ENCODE measurements around the gene FLNB. TPM values are rescaled to one million over a fixed set of nuclear protein-coding genes. Genes with fewer than 3 reads are reported as not detected.

Gene FLNB
- total RNA-seq, 2 experiments from 2014 or later: 26.3 to 28.4 TPM

DNA sequence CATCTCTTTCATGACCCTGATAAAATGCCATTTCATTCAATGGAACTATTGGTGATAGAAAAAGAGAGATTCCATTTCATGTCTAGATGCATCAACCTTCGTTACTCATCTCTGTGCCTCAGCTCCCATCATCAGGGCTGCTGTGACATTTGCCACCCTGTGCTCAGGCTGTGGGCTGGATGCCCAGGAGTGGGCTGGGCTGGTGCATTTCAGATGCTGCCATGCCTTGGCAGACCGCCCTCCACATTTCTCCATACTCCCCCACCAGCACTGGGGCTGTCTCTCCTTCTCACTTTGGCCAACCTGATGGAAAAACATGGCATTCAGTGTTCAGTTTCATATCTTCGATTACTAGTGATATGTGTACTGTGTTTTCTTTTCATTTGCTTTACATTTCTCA, 143.4 kb downstream of the FLNB start:
- no peak for ATAC-seq
- POLR2A ChIA-PET: no interaction called here
- TF ChIP-seq, protein P1, sequence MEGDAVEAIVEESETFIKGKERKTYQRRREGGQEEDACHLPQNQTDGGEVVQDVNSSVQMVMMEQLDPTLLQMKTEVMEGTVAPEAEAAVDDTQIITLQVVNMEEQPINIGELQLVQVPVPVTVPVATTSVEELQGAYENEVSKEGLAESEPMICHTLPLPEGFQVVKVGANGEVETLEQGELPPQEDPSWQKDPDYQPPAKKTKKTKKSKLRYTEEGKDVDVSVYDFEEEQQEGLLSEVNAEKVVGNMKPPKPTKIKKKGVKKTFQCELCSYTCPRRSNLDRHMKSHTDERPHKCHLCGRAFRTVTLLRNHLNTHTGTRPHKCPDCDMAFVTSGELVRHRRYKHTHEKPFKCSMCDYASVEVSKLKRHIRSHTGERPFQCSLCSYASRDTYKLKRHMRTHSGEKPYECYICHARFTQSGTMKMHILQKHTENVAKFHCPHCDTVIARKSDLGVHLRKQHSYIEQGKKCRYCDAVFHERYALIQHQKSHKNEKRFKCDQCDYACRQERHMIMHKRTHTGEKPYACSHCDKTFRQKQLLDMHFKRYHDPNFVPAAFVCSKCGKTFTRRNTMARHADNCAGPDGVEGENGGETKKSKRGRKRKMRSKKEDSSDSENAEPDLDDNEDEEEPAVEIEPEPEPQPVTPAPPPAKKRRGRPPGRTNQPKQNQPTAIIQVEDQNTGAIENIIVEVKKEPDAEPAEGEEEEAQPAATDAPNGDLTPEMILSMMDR (IDR thresholded peaks at IDR 0.05): no peak
- DNase-seq: no peak
- intact Hi-C loops (cut with micrococcal nuclease): no loop called here
- no peaks in the 10 kb centered on the region for H3K4me1 Mint-ChIP-seq (ENCODE audit: low read depth)
- H3K36me3 Mint-ChIP-seq (ENCODE audit: low read depth): peaks cover 12% of the 10 kb centered on the region
- no peaks in the 10 kb centered on the region for H3K9me3 Mint-ChIP-seq
- CTCF ChIA-PET: no interaction called here
- H3K27ac Mint-ChIP-seq: no peak overlapping the region
- no peaks in the 10 kb centered on the region for H3K27me3 Mint-ChIP-seq
- H3K4me3 Mint-ChIP-seq: no peak overlapping the region

DNA sequence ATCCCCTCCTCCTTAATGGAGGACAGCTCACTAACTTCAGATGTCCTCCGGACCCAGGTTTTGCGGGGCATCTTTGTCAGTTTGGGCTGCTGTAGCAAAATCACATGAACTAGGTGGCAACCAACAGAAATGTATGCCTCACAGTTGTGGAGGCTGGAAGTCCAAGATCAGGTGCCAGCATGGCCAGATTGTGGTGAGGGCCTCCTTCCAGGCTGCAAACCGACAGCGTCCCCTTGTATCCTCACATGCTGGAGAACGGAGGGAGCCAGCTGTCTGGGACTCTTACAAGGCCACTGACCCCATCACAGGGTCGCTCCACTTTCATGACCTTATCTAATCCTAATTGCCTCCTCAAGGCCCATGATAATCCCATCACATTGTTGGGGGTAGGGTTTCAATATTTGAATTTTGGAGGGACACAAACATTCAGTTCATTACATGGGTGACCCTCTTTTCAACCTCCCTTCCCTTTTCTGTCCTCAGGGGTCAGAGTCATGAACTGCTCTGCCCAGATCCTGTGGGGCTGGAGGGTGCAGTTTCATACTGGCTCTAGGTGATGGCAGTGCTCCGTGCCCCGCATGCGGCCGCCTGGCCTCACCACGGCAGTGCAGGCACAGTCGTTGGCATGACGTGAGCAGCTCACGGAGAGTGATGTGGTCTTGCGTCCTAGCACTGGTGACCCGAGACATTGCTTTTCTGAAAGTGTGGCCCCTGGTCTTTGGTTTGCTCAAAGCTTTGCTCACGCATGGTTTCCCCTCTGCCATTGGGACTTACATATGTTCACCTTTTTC, 144.2 kb downstream of the FLNB start:
- TF ChIP-seq, protein P1 (IDR thresholded peaks at IDR 0.05): no peak
- Mint-ChIP-seq H3K9me3 (no peaks in the 10 kb centered on the region), H3K36me3 (ENCODE audit: low read depth) (peaks cover 12% of the 10 kb centered on the region), H3K4me1 (ENCODE audit: low read depth) (no peaks in the 10 kb centered on the region), H3K27me3 (no peaks in the 10 kb centered on the region), H3K27ac (no peak overlapping the region), H3K4me3 (no peak overlapping the region)
- ATAC-seq: no peak
- POLR2A ChIA-PET: no interaction called here
- intact Hi-C loops (cut with micrococcal nuclease): no loop called here
- DNase-seq: no peak
- CTCF ChIA-PET: no interaction called here

DNA sequence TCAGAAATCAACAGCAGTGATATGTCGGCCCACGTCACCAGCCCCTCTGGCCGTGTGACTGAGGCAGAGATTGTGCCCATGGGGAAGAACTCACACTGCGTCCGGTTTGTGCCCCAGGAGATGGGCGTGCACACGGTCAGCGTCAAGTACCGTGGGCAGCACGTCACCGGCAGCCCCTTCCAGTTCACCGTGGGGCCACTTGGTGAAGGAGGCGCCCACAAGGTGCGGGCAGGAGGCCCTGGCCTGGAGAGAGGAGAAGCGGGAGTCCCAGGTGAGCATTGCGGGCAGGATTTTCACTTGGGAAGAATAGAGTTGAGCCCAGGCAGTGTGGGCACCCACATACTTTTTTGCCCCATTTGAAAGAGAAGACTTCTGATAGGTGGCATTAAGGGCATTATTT, 145.1 kb downstream of the FLNB start:
- ChIA-PET CTCF (interaction anchor here (2.2 kb wide), 1 partner anchor 13 kb away, joined by 6 read pairs; no protein-coding TSS in a partner anchor), POLR2A (interaction anchor here (1.0 kb wide), 1 partner anchor 24 kb away, joined by 3 read pairs; no protein-coding TSS in a partner anchor)
- ATAC-seq: no peak
- TF ChIP-seq, protein P1 (IDR thresholded peaks at IDR 0.05): no peak
- Mint-ChIP-seq H3K27ac (no peak overlapping the region), H3K9me3 (no peaks in the 10 kb centered on the region), H3K4me1 (ENCODE audit: low read depth) (no peaks in the 10 kb centered on the region), H3K36me3 (ENCODE audit: low read depth) (peaks cover 12% of the 10 kb centered on the region), H3K27me3 (no peaks in the 10 kb centered on the region), H3K4me3 (no peak overlapping the region)
- intact Hi-C loops (cut with micrococcal nuclease): no loop called here
- no peak for DNase-seq

DNA sequence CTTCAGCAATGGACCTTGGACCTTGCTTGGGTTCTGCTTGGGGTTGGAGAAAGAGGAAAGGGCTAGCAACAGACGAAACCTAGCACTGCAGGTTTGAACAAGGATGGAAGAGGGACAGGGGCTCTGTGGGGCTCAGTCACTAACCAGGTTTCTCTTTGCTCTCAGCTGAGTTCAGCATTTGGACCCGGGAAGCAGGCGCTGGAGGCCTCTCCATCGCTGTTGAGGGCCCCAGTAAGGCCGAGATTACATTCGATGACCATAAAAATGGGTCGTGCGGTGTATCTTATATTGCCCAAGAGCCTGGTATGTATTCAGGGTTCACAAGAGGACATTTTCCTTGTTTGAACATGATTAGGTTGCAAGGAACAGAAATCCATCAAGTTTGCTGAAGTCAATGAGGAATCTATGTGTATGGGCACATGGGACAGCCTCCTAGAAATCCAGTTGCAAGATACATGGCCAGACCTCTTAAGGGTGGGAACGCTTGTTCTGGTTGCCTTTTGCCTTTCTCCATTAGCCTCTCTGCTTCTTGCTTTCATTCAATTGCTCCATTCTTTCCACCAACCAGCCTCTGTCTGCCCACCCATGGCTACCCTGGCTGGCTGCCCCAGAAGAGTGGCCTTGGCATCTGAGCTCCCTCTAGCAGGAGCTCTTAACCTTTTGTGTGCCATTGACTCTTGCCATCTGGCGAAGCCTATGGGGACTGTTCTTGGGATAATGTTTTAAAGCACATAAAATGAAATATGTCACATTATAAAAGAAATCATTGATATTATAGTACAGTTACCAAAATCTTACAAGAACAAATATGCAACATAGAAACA, 146.6 kb downstream of the FLNB start:
- DNase-seq: no peak
- Mint-ChIP-seq H3K27ac (no peak overlapping the region), H3K4me3 (no peak overlapping the region), H3K36me3 (ENCODE audit: low read depth) (peaks cover 5% of the 10 kb centered on the region), H3K27me3 (no peaks in the 10 kb centered on the region), H3K4me1 (ENCODE audit: low read depth) (no peaks in the 10 kb centered on the region), H3K9me3 (no peaks in the 10 kb centered on the region)
- ChIA-PET CTCF (interaction anchor here (2.2 kb wide), 1 partner anchor 12 kb away, joined by 6 read pairs; no protein-coding TSS in a partner anchor), POLR2A (no interaction called here)
- no peak for ATAC-seq
- TF ChIP-seq, protein P1 (IDR thresholded peaks at IDR 0.05): no peak
- intact Hi-C loops (cut with micrococcal nuclease): no loop called here

DNA sequence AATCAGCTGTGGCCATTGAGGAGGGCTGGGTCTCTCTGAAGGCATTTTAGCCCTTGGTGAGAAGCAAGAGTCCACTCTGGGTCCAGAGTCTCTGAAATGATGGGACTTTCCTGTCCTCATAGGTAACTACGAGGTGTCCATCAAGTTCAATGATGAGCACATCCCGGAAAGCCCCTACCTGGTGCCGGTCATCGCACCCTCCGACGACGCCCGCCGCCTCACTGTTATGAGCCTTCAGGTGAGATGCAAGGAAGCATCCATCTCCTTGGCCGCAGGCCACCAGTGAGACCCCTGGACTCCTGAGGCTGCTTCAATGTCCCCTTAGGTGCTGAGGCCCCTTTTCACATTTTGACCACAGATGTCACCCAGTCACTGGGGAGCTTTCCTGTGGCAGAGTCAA, 147.6 kb downstream of the FLNB start:
- ATAC-seq (no peak), DNase-seq (no peak)
- POLR2A ChIA-PET: no interaction called here
- Mint-ChIP-seq H3K36me3 (ENCODE audit: low read depth) (peaks cover 10% of the 10 kb centered on the region), H3K27ac (no peak overlapping the region), H3K9me3 (no peaks in the 10 kb centered on the region), H3K4me1 (ENCODE audit: low read depth) (no peaks in the 10 kb centered on the region), H3K27me3 (no peaks in the 10 kb centered on the region), H3K4me3 (no peak overlapping the region)
- intact Hi-C loops (cut with micrococcal nuclease): no loop called here
- TF ChIP-seq, protein P1 (IDR thresholded peaks at IDR 0.05): no peak
- CTCF ChIA-PET: interaction anchor here (2.2 kb wide), 1 partner anchor 11 kb away, joined by 6 read pairs; no protein-coding TSS in a partner anchor
